KMS-11 (cell line): Measurements from ENCODE around the gene RPS6KA2.
"Not testable (repeated sequence)": the region's sequence is repeated elsewhere in the genome, so short reads cannot be mapped to it uniquely, and the experiment has no call there.

ENCODE experiments used
- H2AFZ ChIP-seq: fragments of 200-600 bp; sonication (generic); 2 replicates; pipeline ENCODE4 v1.6.1; 2016; ENCODE audit warnings: antibody characterized with exemption, mixed run types, low read depth
- H3K27ac ChIP-seq: fragments of 200-600 bp; sonication (generic); 2 replicates; pipeline ENCODE4 v1.6.1; 2016; ENCODE audit warnings: mild to moderate bottlenecking, mixed run types
- H3K27me3 ChIP-seq: fragments of 200-600 bp; sonication (generic); 2 replicates; pipeline ENCODE4 v1.6.1; 2017; ENCODE audit warnings: mild to moderate bottlenecking, low read depth, mixed run types, moderate library complexity; ENCODE audit not compliant: insufficient read depth
- H3K36me3 ChIP-seq: fragments of 200-600 bp; sonication (generic); 2 replicates; pipeline ENCODE4 v1.6.1; 2017; ENCODE audit warnings: mild to moderate bottlenecking, mixed run types; ENCODE audit not compliant: insufficient read depth
- H3K4me1 ChIP-seq: fragments of 200-600 bp; sonication (generic); 2 replicates; pipeline ENCODE4 v1.6.1; 2016; ENCODE audit warnings: mild to moderate bottlenecking, low read depth, mixed run types; ENCODE audit not compliant: poor library complexity, severe bottlenecking
- H3K4me2 ChIP-seq: fragments of 200-600 bp; sonication (generic); 2 replicates; pipeline ENCODE4 v1.7.0; 2016; ENCODE audit warnings: mild to moderate bottlenecking, mixed run types
- H3K4me3 ChIP-seq: fragments of 200-600 bp; sonication (generic); IDR thresholded peaks from 2 replicates; pipeline ENCODE4 v1.6.1; 2017; ENCODE audit warnings: low read depth, low read length, mixed read lengths; ENCODE audit not compliant: insufficient read depth
- H3K79me2 ChIP-seq: fragments of 200-600 bp; sonication (generic); 2 replicates; pipeline ENCODE4 v1.6.1; 2016; ENCODE audit warnings: low read depth, mixed run types; ENCODE audit not compliant: insufficient read depth
- H3K9ac ChIP-seq: fragments of 200-600 bp; sonication (generic); 2 replicates; pipeline ENCODE4 v1.6.1; 2016; ENCODE audit warnings: mild to moderate bottlenecking, mixed run types
- H4K20me1 ChIP-seq: fragments of 200-600 bp; sonication (generic); 2 replicates; pipeline ENCODE4 v1.6.1; 2016; ENCODE audit warnings: mild to moderate bottlenecking, mixed run types; ENCODE audit not compliant: insufficient read depth
- TF ChIP-seq, protein P1 (sequence below): fragments of 200-600 bp; sonication (generic); conservative IDR thresholded peaks from 2 replicates; pipeline ENCODE4 v1.6.1; 2017; ENCODE audit warnings: low read depth, mild to moderate bottlenecking, antibody characterized with exemption, low read length, moderate library complexity, mixed read lengths

The RPS6KA2 gene

GRCh38 chr6:166364456-166364855 is 262.6 kb downstream of the RPS6KA2 start:
- H3K9ac ChIP-seq = no peak overlapping the region
- no peaks in the 10 kb centered on the region for H4K20me1 ChIP-seq
- TF ChIP-seq, protein P1, sequence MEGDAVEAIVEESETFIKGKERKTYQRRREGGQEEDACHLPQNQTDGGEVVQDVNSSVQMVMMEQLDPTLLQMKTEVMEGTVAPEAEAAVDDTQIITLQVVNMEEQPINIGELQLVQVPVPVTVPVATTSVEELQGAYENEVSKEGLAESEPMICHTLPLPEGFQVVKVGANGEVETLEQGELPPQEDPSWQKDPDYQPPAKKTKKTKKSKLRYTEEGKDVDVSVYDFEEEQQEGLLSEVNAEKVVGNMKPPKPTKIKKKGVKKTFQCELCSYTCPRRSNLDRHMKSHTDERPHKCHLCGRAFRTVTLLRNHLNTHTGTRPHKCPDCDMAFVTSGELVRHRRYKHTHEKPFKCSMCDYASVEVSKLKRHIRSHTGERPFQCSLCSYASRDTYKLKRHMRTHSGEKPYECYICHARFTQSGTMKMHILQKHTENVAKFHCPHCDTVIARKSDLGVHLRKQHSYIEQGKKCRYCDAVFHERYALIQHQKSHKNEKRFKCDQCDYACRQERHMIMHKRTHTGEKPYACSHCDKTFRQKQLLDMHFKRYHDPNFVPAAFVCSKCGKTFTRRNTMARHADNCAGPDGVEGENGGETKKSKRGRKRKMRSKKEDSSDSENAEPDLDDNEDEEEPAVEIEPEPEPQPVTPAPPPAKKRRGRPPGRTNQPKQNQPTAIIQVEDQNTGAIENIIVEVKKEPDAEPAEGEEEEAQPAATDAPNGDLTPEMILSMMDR = no peak
- H3K4me1 ChIP-seq = peaks cover 11% of the 10 kb centered on the region
- no peak overlapping the region for H3K4me2 ChIP-seq
- H3K4me3 ChIP-seq = no peak overlapping the region
- H3K27me3 ChIP-seq = no peaks in the 10 kb centered on the region
- H2AFZ ChIP-seq = no peak overlapping the region
- no peaks in the 10 kb centered on the region for H3K79me2 ChIP-seq
- no peaks in the 10 kb centered on the region for H3K36me3 ChIP-seq
- H3K27ac ChIP-seq = no peak overlapping the region

GRCh38 chr6:166362427-166362826 is 264.6 kb downstream of the RPS6KA2 start:
- not testable (repeated sequence) for H3K27ac ChIP-seq, H2AFZ ChIP-seq

DNA sequence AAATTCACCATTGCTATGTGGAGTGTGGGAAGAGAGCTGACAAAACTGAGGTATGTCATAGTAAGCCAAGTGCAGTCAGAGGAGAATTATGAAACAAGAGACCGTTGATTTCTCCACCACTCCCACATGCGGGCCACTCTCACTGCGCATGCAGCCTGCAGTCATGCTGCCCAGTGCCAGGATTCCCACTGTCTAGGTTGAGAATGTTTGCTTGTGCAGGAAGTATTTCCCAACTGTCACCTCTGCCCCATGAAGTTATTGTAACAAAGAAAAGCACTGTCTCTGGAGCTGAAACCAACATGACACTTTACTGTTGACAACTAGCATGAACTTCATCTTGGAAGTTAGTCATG is 266.0 kb downstream of the RPS6KA2 start:
- Histone ChIP-seq H3K27me3 (no peaks in the 10 kb centered on the region), H3K4me2 (no peak overlapping the region), H3K4me3 (no peak overlapping the region), H3K79me2 (no peaks in the 10 kb centered on the region), H2AFZ (no peak overlapping the region), H3K9ac (no peak overlapping the region), H3K27ac (no peak overlapping the region), H3K36me3 (no peaks in the 10 kb centered on the region), H4K20me1 (no peaks in the 10 kb centered on the region), H3K4me1 (peaks cover 11% of the 10 kb centered on the region)
- TF ChIP-seq, protein P1 = no peak

More at GRCh38 chr6:166362427-166362826, 264.6 kb downstream of the RPS6KA2 start:
- not testable (repeated sequence) for H4K20me1 ChIP-seq, H3K4me2 ChIP-seq, H3K27me3 ChIP-seq, H3K36me3 ChIP-seq, H3K9ac ChIP-seq, H3K4me3 ChIP-seq, H3K79me2 ChIP-seq
- H3K4me1 ChIP-seq = peaks cover 11% of the 10 kb centered on the region

DNA sequence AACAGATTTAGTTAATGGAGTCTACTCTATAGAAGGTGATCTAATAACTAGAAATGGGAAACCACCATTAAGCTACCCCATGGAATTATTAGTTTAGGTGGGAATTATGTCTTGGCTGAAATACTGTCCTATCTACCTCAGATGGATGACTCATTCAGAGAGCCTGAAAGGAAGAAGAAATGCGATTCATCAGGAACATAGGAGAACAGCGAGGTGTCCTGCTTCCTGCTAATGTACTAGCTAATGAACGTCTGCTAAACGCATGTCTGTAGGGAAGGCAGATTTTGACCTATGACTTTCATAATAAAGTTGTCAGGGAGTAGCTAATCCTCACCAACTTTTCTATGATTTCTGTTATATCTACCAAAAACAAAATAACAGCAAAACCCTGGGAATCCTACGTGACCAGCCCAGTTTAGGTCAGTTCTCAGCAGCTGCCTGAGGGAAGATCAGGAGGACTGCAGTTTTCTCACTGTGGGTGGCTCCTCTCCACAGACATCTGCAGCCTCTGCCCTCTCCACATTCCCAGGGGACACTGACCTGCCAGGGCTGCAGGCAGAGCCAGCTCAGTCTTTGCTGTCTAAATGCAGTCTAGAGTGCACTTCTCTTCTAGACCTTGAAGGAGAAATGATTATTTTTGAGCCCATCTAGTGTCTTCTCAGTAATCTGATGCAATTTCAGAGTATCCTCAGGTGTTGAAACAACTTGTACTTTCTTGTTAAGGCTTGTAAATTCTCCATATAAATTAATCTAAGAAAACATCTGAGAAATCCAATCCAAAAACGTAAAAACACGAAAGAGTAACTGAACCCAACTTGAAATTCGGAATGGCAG is 266.6 kb downstream of the RPS6KA2 start:
- no peak overlapping the region for H2AFZ ChIP-seq
- H3K36me3 ChIP-seq = no peaks in the 10 kb centered on the region
- H3K4me2 ChIP-seq = no peak overlapping the region
- TF ChIP-seq, protein P1 = no peak
- peaks cover 6% of the 10 kb centered on the region for H3K4me1 ChIP-seq
- H3K27me3 ChIP-seq = no peaks in the 10 kb centered on the region
- no peak overlapping the region for H3K9ac ChIP-seq
- no peaks in the 10 kb centered on the region for H3K79me2 ChIP-seq
- no peak overlapping the region for H3K27ac ChIP-seq
- no peaks in the 10 kb centered on the region for H4K20me1 ChIP-seq
- no peak overlapping the region for H3K4me3 ChIP-seq
